Upper lobe of left lung (tissue), 4 donors: ENCODE measurements around the gene ECD.

Source experiments
- POLR2A ChIP-seq, 4 donors: fragments of 450-650 bp; IDR thresholded peaks; one replicate each; pipeline ENCODE4 v1.5.1; 2016 to 2017; ENCODE audit warnings: antibody characterized with exemption in 4 of 4, mild to moderate bottlenecking in 2 of 4
- TF ChIP-seq, protein P1 (sequence below), 6 experiments: fragments of 450-650 bp in 4 of 6; fragments of 200-600 bp in 2 of 6; sonication (generic) in 2 of 6; IDR thresholded peaks; one replicate each; pipeline ENCODE4 v1.5.1; 2016 to 2019; ENCODE audit warnings: antibody characterized with exemption in 6 of 6

DNA sequence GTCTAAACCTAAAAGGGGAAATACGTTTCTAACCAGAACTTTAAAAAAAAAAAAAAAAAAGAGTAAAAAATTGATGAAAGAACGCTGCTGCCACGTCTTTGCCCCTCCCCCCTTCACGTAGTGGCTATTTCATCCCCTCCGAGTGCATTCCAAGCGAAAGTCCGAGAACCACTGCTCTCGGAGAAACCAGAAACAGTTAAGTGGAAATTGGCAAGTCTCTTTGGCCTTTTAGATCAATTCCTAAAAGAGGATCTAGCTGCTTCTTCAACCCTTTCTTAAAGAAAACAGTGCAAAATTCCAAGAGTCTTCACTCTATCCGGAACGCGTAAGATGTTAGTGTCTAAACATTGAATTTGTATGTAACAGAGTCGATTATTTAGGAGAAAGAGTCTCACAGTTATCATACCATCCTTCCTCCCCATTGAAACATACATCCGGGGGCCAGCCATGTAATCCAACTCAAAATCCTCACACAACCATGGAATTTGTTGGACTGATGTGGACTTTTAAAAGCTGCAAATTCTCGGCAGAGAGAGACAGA is 72.3 kb downstream of the ECD start:
- TF ChIP-seq POLR2A (IDR thresholded peaks at IDR 0.05) = no peak
- TF ChIP-seq, protein P1, sequence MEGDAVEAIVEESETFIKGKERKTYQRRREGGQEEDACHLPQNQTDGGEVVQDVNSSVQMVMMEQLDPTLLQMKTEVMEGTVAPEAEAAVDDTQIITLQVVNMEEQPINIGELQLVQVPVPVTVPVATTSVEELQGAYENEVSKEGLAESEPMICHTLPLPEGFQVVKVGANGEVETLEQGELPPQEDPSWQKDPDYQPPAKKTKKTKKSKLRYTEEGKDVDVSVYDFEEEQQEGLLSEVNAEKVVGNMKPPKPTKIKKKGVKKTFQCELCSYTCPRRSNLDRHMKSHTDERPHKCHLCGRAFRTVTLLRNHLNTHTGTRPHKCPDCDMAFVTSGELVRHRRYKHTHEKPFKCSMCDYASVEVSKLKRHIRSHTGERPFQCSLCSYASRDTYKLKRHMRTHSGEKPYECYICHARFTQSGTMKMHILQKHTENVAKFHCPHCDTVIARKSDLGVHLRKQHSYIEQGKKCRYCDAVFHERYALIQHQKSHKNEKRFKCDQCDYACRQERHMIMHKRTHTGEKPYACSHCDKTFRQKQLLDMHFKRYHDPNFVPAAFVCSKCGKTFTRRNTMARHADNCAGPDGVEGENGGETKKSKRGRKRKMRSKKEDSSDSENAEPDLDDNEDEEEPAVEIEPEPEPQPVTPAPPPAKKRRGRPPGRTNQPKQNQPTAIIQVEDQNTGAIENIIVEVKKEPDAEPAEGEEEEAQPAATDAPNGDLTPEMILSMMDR (IDR thresholded peaks at IDR 0.05) = no peak
